Retinal pigment epithelial cell (primary cell): Measurements from ENCODE around the gene RPE65.
A peak's percentile ranks its signal among the peaks of the same experiment; 100 is the strongest.

Experiments
- DNase-seq: peaks from one replicate; pipeline ENCODE4 v3.0.0-alpha.2; 2010; ENCODE audit warnings: low read depth
- H3K4me3 ChIP-seq: 2 replicates; pipeline ENCODE4 v1.5.1; 2011; ENCODE audit warnings: mild to moderate bottlenecking, low read length, control low read depth, moderate library complexity
- TF ChIP-seq, protein P1 (sequence below): conservative IDR thresholded peaks from 2 replicates; pipeline ENCODE4 v1.5.1; 2011; ENCODE audit warnings: low read depth, low read length, control low read depth, inconsistent platforms

The RPE65 gene

GRCh38 chr1:68454534-68454933, 4.8 kb upstream of the RPE65 start:
- H3K4me3 ChIP-seq, result no peak overlapping the region
- DNase-seq, result no peak
- TF ChIP-seq, protein P1, sequence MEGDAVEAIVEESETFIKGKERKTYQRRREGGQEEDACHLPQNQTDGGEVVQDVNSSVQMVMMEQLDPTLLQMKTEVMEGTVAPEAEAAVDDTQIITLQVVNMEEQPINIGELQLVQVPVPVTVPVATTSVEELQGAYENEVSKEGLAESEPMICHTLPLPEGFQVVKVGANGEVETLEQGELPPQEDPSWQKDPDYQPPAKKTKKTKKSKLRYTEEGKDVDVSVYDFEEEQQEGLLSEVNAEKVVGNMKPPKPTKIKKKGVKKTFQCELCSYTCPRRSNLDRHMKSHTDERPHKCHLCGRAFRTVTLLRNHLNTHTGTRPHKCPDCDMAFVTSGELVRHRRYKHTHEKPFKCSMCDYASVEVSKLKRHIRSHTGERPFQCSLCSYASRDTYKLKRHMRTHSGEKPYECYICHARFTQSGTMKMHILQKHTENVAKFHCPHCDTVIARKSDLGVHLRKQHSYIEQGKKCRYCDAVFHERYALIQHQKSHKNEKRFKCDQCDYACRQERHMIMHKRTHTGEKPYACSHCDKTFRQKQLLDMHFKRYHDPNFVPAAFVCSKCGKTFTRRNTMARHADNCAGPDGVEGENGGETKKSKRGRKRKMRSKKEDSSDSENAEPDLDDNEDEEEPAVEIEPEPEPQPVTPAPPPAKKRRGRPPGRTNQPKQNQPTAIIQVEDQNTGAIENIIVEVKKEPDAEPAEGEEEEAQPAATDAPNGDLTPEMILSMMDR, result peak; percentile 38

DNA sequence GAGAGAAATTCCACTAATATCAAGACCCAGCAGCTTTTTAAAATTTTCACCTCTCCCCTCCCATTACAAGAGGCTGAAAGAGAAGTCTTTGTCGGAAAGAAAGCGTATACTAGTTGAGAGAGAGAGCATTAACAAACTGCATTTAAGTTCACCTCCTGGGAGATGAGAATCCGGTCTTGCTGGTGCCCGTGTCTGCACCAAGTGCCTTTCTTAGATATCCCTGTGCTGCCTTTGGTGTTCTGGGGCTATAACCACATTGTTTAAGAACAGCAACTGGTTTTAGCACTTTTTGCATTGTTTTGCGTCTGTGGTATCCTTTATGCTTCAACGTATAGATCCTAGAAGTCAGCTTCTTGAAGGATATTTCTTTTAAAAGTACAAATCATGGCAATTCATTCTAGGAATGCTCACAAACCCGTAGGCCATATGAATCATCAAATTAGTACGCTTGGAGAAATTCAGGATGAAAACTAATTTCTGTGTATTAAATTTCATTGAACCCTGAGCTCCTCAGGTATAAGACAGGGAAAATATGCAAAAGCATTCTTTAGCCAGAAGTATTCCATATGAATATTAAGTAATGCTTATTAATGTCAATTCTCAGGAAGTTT, 3.4 kb upstream of the RPE65 start:
- no peak overlapping the region for H3K4me3 ChIP-seq
- no peak for DNase-seq
- TF ChIP-seq, protein P1, result no peak

DNA sequence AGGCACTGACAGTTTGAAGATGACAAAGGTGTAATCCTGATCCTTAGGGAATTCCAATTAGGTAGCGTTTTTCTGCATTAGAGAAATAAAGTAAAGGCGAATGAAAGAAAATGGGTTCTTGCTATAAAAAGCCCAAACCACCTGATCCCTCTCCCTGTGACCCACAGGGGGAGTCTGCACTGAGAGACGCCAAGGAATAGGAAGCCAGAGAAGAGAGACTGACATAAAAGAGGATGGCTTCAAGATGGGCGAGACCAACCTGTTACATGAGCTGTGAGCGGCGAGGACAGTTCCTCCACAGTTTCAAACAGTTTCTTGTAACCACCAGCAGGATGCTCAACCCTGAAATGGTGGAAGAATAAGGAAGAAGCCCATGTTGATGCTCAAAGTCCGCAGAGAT, 1.4 kb downstream of the RPE65 start:
- no peak overlapping the region for H3K4me3 ChIP-seq
- no peak for DNase-seq
- TF ChIP-seq, protein P1, result peak; percentile 23

DNA sequence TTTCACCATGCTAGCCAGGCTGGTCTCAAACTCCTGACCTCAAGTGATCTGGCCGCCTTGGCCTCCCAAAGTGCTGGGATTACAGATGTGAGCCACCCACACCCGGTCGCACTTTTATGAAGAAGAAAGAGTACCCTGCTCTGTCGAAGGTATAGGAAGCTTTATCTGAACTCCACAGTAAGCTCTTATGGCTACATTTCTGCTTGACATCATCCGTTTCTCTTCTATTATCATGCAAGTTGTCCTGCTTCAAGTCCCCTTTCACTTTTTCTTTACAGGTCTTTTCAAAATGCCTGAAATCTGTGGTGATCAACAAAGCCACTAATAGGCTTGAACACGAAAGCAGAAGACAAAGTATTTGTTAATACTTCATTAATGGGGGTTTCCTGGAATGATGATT, 4.0 kb downstream of the RPE65 start:
- no peak for DNase-seq
- H3K4me3 ChIP-seq, result no peak overlapping the region
- TF ChIP-seq, protein P1, result no peak

GRCh38 chr1:68442822-68443556, 6.8 kb downstream of the RPE65 start:
- no peak overlapping the region for H3K4me3 ChIP-seq
- no peak for DNase-seq
- TF ChIP-seq, protein P1, result peak; percentile 77

DNA sequence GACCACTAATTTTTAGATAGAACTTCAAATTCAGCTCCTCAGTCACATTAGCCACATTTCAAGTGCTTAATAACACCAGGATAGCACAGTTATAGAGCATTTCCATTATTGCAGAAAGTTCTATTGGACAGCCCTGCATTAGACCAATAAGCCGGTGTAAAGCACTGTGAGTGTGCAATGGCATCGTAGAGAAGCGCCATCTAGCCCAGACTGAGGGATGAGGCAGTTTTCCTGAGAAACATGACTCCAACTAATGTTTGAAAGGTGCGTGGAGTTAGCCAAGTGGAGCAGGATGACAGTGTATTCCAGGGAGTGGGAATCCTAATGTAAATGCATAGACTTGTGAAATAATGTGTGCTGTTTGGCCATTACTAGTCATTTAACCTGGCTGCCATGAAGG, 7.7 kb downstream of the RPE65 start:
- DNase-seq, result no peak
- TF ChIP-seq, protein P1, result no peak
- no peak overlapping the region for H3K4me3 ChIP-seq

GRCh38 chr1:68438310-68438709, 11.4 kb downstream of the RPE65 start:
- TF ChIP-seq, protein P1, result no peak
- no peak for DNase-seq

More at GRCh38 chr1:68438310-68438709, 11.4 kb downstream of the RPE65 start:
- no peak overlapping the region for H3K4me3 ChIP-seq
